WI38 (cell line): Measurements from ENCODE around the gene HECTD1.
"Not testable (repeated sequence)": the region's sequence is repeated elsewhere in the genome, so short reads cannot be mapped to it uniquely, and the experiment has no call there.

Source experiments
- H3K4me3 ChIP-seq: 2 replicates; pipeline ENCODE4 v1.5.1; 2011; ENCODE audit warnings: low read depth, mild to moderate bottlenecking, control low read depth, low read length
- CTCF ChIP-seq: IDR thresholded peaks from 2 replicates; pipeline ENCODE4 v1.5.1; 2012; ENCODE audit warnings: low read depth, mild to moderate bottlenecking, control low read depth, low read length

The HECTD1 gene

DNA sequence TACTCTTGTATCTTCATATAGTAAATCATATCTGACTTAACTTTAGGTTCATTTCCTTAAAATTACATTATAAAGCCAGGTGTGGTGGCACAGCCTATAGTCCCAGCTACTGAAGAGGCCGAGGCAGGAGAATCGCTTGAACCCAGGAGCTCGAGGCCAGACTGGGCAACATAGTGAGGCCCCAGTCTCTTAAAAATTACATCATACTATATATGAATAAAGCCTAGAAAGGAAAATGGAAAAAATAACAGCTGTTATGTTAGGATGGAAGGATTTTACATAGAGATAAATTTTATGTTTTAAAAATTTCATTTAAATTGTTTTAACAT is 4.2 kb downstream of the HECTD1 start:
- H3K4me3 ChIP-seq: no peak overlapping the region
- no peak for TF ChIP-seq CTCF

GRCh38 chr14:31201111-31201510 is 6.5 kb downstream of the HECTD1 start:
- no peak overlapping the region for H3K4me3 ChIP-seq
- TF ChIP-seq CTCF: no peak

DNA sequence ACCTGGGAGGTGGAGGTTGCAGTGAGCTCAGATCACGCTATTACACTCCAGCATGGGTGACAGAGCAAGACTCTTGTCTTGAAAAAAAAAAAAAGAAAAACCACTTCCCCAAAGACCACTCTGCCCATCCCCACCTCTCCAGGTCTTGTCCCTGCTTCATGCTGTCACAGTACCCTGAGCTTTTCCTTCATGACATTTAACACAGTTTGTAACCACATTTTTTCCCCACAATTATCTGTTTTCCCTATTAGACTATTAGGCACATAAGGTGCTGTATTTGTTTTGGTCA is 6.9 kb downstream of the HECTD1 start:
- H3K4me3 ChIP-seq: no peak overlapping the region
- no peak for TF ChIP-seq CTCF

DNA sequence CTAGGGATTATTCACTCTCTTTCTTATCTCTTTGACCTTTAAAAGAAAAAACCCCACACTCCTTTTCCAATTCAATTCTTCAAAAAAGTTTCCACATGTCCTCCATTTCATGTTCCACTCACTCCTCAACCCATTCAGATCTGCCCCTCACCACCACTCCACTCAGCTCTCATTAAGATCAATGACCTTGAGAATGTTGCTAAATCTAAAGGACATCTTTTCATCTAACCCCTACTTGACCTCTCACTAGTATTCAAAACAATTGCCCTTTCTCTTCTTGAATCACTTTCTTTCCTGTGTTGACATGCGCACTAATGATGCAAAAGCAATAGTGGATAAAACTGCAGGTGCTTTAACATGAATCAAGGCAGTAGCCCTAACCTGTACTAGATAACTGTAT is 9.9 kb downstream of the HECTD1 start:
- TF ChIP-seq CTCF: no peak
- H3K4me3 ChIP-seq: no peak overlapping the region

GRCh38 chr14:31196839-31197492 is 10.6 kb downstream of the HECTD1 start:
- H3K4me3 ChIP-seq: no peak overlapping the region
- TF ChIP-seq CTCF: no peak

DNA sequence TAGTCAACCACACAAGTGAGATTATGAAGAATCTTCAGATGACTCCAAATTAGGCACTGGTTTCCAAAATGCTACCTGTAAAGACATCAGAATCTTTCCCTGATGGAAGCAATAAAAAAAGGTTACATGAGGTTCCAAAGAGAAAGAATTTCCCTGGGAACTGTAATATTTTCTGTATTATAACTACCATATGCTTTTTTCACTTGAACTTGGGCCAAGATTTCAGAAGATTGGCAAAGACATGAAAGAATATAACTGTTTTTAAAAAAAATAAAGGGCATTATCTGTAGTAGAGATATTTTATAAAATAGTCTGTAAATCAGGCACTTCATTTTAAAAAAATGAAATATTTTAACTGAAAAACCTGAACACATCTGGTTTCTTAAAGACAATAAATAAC is 12.9 kb downstream of the HECTD1 start:
- TF ChIP-seq CTCF: no peak
- no peak overlapping the region for H3K4me3 ChIP-seq

- H3K4me3 ChIP-seq: no peak overlapping the region
- no peak for TF ChIP-seq CTCF
These were observed 13.5 kb downstream of the HECTD1 start for GRCh38 chr14:31194095-31194494.

- H3K4me3 ChIP-seq: not testable (repeated sequence)
These were observed 15.0 kb downstream of the HECTD1 start for GRCh38 chr14:31192544-31192943.
